ENCODE measurements around the gene TRAM2. TPM values are rescaled to one million over a fixed set of nuclear protein-coding genes. Genes with fewer than 3 reads are reported as not detected.

Gene TRAM2
- total and polyA plus RNA-seq, 7 donors, result 2.1 to 5.7 (median 4.3) TPM

- ATAC-seq, result no peak
- DNase-seq, result no peak
- no peak overlapping the region for H3K4me3 ChIP-seq
- WGBS, 3 donors, result 75 to 80% (median 78%) methylated on average over 2 of the region's 2 CpGs
- intact Hi-C loops (cut with DNase I), result loop anchor here (5.0 to 10.0 kb wide), 4 partner anchors 66 to 312 kb away; partner anchors contain the start of gene MCM3 (in 1 of the 2)
- peak overlapping the region; percentile 60 for H3K27ac ChIP-seq
- H3K36me3 ChIP-seq (ENCODE audit: insufficient read depth in 1 of 2, low read depth in 1 of 2), result no peaks in the 10 kb centered on the region
- no peaks in the 10 kb centered on the region for H3K9me3 ChIP-seq
- peaks cover 9% of the 10 kb centered on the region for H3K4me1 ChIP-seq
- TF ChIP-seq, protein P1, sequence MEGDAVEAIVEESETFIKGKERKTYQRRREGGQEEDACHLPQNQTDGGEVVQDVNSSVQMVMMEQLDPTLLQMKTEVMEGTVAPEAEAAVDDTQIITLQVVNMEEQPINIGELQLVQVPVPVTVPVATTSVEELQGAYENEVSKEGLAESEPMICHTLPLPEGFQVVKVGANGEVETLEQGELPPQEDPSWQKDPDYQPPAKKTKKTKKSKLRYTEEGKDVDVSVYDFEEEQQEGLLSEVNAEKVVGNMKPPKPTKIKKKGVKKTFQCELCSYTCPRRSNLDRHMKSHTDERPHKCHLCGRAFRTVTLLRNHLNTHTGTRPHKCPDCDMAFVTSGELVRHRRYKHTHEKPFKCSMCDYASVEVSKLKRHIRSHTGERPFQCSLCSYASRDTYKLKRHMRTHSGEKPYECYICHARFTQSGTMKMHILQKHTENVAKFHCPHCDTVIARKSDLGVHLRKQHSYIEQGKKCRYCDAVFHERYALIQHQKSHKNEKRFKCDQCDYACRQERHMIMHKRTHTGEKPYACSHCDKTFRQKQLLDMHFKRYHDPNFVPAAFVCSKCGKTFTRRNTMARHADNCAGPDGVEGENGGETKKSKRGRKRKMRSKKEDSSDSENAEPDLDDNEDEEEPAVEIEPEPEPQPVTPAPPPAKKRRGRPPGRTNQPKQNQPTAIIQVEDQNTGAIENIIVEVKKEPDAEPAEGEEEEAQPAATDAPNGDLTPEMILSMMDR (IDR thresholded peaks at IDR 0.05), result no peak
- no peaks in the 10 kb centered on the region for H3K27me3 ChIP-seq (ENCODE audit: insufficient read depth in 3 of 3, low read length in 2 of 3)
These were observed 19.6 kb upstream of the TRAM2 start for GRCh38 chr6:52596371-52597028.

GRCh38 chr6:52595796-52596130 is 18.9 kb upstream of the TRAM2 start:
- Histone ChIP-seq H3K9me3 (no peaks in the 10 kb centered on the region), H3K27ac (peak overlapping the region; percentile 60)

DNA sequence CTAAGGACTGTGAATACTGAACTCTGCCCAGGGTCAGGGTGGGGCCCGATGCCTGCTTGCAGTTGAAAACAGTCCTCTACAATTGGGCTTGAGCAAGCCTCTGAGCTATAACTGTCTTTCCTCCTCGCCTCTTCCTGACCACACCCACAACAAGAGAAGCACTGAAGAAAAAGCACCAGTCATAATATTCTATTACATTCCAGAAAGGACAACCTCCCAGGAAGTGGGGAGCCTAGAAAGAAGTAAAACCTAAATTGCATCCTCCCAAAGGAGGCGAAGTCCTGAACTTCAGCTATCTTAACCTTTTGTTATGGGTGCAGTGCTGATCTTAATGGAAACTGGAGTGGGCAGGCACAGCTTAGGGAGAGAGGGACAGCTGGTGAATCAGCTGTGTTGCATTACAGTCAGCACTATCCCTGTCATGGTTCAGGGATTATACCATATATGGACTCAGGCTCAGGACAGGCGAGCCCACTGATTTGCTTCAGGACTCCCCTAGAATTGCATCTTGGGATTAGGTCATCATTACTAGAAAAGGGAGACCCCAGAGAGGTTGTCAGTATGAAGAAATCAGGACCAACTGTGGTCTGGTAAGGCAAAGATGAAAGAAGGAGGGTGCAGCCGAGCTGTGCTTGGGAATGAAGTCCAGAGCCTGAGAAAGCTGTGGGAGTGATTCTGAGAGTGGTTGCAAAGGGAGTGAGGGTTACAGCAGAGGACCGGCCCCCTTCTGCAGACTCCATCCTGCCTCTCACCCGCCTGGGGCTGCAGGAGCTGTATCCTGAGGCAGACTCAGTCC is 18.3 kb upstream of the TRAM2 start:
- intact Hi-C loops (cut with DNase I), result loop anchor here (5.0 to 10.0 kb wide), 4 partner anchors 67 to 310 kb away; partner anchors contain the start of gene MCM3 (in 1 of the 2)
- Histone ChIP-seq H3K4me1 (peaks cover 9% of the 10 kb centered on the region), H3K9me3 (no peaks in the 10 kb centered on the region), H3K27ac (peak overlapping the region; percentile 60), H3K4me3 (peak overlapping the region; percentile 2), H3K27me3 (ENCODE audit: insufficient read depth in 3 of 3, low read length in 2 of 3) (no peaks in the 10 kb centered on the region), H3K36me3 (ENCODE audit: insufficient read depth in 1 of 2, low read depth in 1 of 2) (no peaks in the 10 kb centered on the region)
- TF ChIP-seq, protein P1 (IDR thresholded peaks at IDR 0.05), result no peak
- WGBS, 3 donors, result 30 to 33% (median 31%) methylated on average over 7 of the region's 7 CpGs
- peak; percentile 59 to 78 (median 70) for ATAC-seq
- DNase-seq, result peak in 1 of 2 donors; percentile 34

More at GRCh38 chr6:52595796-52596130, 18.9 kb upstream of the TRAM2 start:
- Histone ChIP-seq H3K4me3 (no peak overlapping the region), H3K36me3 (ENCODE audit: insufficient read depth in 1 of 2, low read depth in 1 of 2) (no peaks in the 10 kb centered on the region), H3K4me1 (peaks cover 9% of the 10 kb centered on the region), H3K27me3 (ENCODE audit: insufficient read depth in 3 of 3, low read length in 2 of 3) (no peaks in the 10 kb centered on the region)
- ATAC-seq (no peak), DNase-seq (no peak)
- TF ChIP-seq, protein P1 (IDR thresholded peaks at IDR 0.05), result no peak
- intact Hi-C loops (cut with DNase I), result loop anchor here (5.0 to 10.0 kb wide), 4 partner anchors 67 to 311 kb away; partner anchors contain the start of gene MCM3 (in 1 of the 2)

- Histone ChIP-seq H3K4me3 (no peak overlapping the region), H3K36me3 (ENCODE audit: insufficient read depth in 1 of 2, low read depth in 1 of 2) (no peaks in the 10 kb centered on the region), H3K27me3 (ENCODE audit: insufficient read depth in 3 of 3, low read length in 2 of 3) (no peaks in the 10 kb centered on the region), H3K9me3 (no peaks in the 10 kb centered on the region), H3K4me1 (peaks cover 9% of the 10 kb centered on the region), H3K27ac (peak overlapping the region; percentile 60)
- WGBS, 3 donors, result 67 to 77% (median 70%) methylated on average over 5 of the region's 5 CpGs
- TF ChIP-seq, protein P1 (IDR thresholded peaks at IDR 0.05), result no peak
- DNase-seq (no peak), ATAC-seq (no peak)
- intact Hi-C loops (cut with DNase I), result loop anchor here in 1 of 2 donors (10.0 kb wide), 1 partner anchor 309 kb away; the partner anchor contains the start of gene MCM3
These were observed 17.4 kb upstream of the TRAM2 start for GRCh38 chr6:52594221-52594620.
